ENCODE results near the gene PTPRF. TPM values are rescaled to one million over a fixed set of nuclear protein-coding genes. Genes with fewer than 3 reads are reported as not detected.

The PTPRF gene
- total RNA-seq, 4 donors from 2014 or later: 53.2 to 80.6 (median 71.7) TPM

- no peak overlapping the region for H3K27ac ChIP-seq
- TF ChIP-seq POLR2A (IDR thresholded peaks at IDR 0.05) (no peak), CTCF (IDR thresholded peaks at IDR 0.05) (no peak)
- intact Hi-C loops (cut with DNase I): loop anchor here (5.0 to 10.0 kb wide), 3 partner anchors 121 to 519 kb away; partner anchors contain the start of gene ARTN
- H3K36me3 ChIP-seq: no peaks in the 10 kb centered on the region
- no peaks in the 10 kb centered on the region for H3K27me3 ChIP-seq
- H3K4me1 ChIP-seq: peaks cover 7 to 9% of the 10 kb centered on the region in 2 donors
- H3K4me3 ChIP-seq (replicated peaks in 1 of 3): no peak overlapping the region
- WGBS, 2 donors: 82 to 87% methylated on average over 10 of the region's 10 CpGs
- no peaks in the 10 kb centered on the region for H3K9me3 ChIP-seq
- DNase-seq: no peak
Measured at GRCh38 chr1:43526002-43526401, 4.7 kb upstream of the PTPRF start.

GRCh38 chr1:43527111-43527878, 3.4 kb upstream of the PTPRF start:
- H3K4me3 ChIP-seq (replicated peaks in 1 of 3): no peak overlapping the region
- intact Hi-C loops (cut with DNase I): loop anchor here (5.0 to 10.0 kb wide), 3 partner anchors 120 to 518 kb away; partner anchors contain the start of gene ARTN
- H3K27ac ChIP-seq: no peak overlapping the region
- DNase-seq: no peak
- H3K9me3 ChIP-seq: no peaks in the 10 kb centered on the region
- peaks cover 11 to 14% of the 10 kb centered on the region in 2 donors for H3K4me1 ChIP-seq
- no peaks in the 10 kb centered on the region for H3K27me3 ChIP-seq
- WGBS, 2 donors: 78 to 79% methylated on average over 11 to 12 of the region's 12 CpGs
- H3K36me3 ChIP-seq: no peaks in the 10 kb centered on the region
- no peak for TF ChIP-seq POLR2A (IDR thresholded peaks at IDR 0.05)
- TF ChIP-seq CTCF (IDR thresholded peaks at IDR 0.05): no peak

- Histone ChIP-seq H3K36me3 (no peaks in the 10 kb centered on the region), H3K27ac (no peak overlapping the region), H3K9me3 (no peaks in the 10 kb centered on the region), H3K4me1 (peaks cover 15 to 20% of the 10 kb centered on the region in 2 donors), H3K27me3 (no peaks in the 10 kb centered on the region), H3K4me3 (replicated peaks in 1 of 3) (no peak overlapping the region)
- TF ChIP-seq CTCF (IDR thresholded peaks at IDR 0.05): peak; percentile 79 to 97 (median 90)
- no peak for TF ChIP-seq POLR2A (IDR thresholded peaks at IDR 0.05)
- 17 to 22% methylated on average over 11 of the region's 11 CpGs for WGBS, 2 donors
- intact Hi-C loops (cut with DNase I): loop anchor here (5.0 to 10.0 kb wide), 3 partner anchors 118 to 516 kb away; partner anchors contain the start of gene ARTN
- DNase-seq: peak; percentile 84 to 90
Measured at GRCh38 chr1:43529206-43529731, 1.4 kb upstream of the PTPRF start.

DNA sequence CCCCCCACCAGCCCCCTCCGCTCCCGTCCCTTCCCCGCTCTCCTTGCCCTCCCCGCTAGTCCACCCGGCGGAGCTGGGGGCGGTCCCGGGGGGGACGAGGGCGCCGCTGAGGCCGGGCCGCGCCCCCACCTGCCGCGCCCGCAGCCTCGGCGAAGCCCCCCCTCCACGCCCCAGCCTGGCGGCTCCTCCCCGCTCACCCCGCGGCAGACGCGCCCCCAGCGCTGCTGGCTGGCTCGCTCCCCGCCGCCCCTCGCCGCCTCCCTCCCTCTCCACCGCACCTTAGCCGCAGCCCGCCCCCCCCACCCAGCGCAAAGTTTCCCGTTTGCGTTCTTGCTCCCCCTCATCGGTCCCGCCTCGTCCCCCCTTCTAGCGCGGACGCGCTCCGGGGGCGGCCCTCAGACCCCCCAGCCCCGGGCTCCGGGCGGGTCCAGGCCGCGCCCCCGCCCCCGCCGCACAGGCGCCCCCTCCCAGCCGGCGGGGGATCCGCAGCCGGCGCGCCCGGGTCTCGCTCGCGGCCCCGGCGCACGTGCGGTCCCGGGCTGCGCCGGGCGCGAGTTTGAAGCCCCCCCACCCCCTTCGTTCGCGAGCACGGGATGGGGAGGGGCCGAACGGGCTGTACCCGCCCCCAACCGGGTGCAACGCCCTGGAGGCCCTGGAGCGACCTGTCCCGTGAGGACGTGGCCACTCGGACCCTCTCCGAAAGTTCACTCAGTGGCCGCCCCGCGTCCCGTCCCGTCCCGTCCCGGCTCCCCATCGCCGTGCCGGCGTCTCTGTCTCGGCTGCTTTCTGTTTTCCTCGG, 623 bp downstream of the PTPRF start:
- peaks cover 15 to 24% of the 10 kb centered on the region in 2 donors for H3K4me1 ChIP-seq
- TF ChIP-seq POLR2A (IDR thresholded peaks at IDR 0.05) (peak in 1 of 2 donors; percentile 39), CTCF (IDR thresholded peaks at IDR 0.05) (no peak)
- DNase-seq: peak; percentile 57 to 58
- H3K9me3 ChIP-seq: no peaks in the 10 kb centered on the region
- 1 to 4% methylated on average over 9 to 15 of the region's 102 CpGs for WGBS, 2 donors
- H3K27ac ChIP-seq: peak overlapping the region; percentile 55 to 74 (median 58)
- H3K36me3 ChIP-seq: no peaks in the 10 kb centered on the region
- H3K27me3 ChIP-seq: no peaks in the 10 kb centered on the region
- intact Hi-C loops (cut with DNase I): no loop called here
- H3K4me3 ChIP-seq (replicated peaks in 1 of 3): peak overlapping the region in 2 of 3 donors; percentile 42 to 81
